Measurements from ENCODE around the gene SIDT1.
A peak's percentile ranks its signal among the peaks of the same experiment; 100 is the strongest.

The SIDT1 gene

DNA sequence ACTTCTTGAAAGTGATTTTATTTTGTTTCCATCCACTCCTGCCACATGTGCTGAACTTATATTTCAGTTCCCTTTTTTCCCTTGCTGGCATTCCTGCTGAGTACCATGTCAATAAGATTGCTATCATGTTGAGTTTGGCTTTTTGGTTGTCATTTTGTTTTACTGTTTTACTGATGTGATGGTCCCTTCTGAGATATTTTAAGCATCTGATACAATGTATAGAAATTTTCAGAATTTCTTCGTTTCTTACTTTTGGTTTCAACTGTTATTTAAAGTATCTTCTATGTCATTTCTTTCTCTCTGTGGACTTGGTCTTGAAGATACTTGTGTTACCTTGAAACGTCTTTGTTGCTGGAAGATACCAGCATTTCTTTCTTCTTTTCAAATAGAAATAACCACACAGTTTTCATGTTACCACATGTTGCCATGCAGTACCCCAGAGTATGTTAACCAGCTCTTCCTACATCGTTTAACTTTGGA, 14.1 kb downstream of the SIDT1 start:
- peak in 1 of 2 donors; percentile 58 for ATAC-seq

DNA sequence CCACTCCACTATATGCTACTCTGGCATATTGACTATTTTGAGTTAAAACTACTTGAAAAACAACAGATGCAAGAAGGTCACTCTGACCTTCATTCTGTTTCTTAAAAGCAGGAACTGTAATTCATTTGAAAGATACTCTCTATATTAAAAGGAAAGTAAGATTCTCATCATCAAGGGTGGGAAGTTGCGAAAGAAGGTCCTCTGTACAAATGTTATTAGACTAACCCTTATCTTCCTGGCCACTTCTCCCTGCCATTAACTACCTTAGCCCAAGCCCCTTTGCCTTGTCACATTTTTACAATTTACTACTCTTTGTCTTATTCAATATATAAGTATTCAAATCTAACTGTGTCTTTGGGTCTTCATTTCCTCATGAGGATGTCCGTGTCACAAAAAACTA, 16.1 kb downstream of the SIDT1 start:
- ATAC-seq, result no peak

DNA sequence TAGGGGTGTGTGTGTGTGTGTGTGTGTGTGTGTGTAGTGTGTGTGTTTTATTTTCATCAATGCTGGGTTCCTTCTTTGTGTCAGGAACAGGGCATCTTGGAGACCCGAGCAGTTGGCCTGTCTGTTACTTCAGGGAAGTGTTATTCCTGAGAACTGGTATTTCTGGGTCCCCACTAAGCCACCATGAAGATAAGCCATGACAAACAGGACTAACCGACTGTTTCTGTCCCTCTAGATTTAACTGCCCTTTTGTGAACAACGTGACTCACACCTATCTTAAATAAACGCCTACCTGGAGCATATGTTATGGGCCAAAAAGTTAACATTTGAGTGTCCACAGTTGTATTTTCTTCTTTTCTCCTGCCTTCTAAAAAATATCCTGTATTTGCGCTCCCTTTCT, 19.5 kb downstream of the SIDT1 start:
- ATAC-seq, result no peak

DNA sequence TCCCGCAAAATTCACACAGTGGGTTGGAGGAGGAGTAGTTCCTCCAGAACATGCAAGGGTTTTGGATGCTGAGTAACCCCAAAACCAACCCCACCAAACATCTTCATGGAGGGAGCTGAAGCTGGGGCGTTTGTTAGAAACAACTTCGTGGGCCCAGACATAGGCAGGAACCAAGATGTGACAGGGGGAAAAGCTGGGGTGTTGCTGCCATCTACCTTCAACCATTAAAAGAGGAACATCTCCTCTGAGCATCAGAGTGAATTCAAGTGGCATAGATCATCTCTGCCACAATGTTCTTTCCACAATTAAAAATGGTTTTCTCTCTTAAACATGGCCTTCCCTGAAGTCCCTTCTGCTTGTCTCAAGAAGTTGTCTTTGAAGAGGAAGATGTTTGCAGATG, 20.5 kb downstream of the SIDT1 start:
- ATAC-seq, result peak in 1 of 2 donors; percentile 51

DNA sequence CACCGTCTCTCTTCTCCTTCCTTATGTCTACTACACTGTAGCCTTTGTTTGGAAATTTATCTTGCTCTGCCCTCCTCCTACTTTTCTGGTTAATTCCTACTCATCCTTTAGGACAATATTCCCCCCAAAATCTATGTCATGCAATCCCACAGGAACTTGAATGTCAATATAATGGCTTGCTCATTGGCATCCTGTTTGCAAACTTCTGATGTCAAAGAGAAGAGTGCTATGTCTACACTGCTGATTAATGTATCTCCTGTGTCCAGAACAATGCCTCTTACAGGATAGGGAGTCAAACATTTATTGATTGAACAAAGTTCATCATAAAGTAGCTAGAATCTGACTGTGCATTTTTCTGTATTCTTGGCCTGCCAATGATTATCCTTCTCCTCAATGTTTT, 22.8 kb downstream of the SIDT1 start:
- no peak for ATAC-seq

DNA sequence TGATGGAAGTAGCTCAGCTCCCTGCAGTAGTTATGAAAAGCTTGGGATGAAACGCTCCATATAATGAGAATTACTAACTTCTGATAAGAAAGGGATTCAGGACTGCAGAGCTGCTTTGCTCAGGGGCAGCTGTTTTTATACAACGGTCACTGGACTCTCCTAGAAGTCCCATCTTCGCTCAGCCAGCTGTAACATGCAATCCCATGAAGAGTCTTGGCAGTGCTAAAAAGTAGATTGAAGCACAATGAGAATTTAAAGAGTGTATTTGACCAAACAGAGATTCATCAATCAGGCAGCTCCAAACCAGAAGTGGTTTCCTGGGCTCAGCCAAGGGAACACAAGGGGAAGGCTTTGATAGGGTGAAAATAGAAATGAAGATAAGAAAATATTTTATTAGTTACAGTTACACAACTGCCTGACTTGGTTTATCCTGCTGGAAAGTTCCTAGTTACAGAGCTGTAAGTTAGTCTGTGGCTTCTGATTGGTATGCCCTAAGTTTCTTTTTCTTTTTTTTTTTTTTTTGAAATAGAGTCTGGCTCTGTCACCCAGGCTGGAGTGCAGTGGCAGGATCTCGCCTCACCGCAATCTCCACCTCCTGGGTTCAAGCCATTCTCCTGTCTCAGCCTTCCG, 24.1 kb downstream of the SIDT1 start:
- ATAC-seq, result no peak

DNA sequence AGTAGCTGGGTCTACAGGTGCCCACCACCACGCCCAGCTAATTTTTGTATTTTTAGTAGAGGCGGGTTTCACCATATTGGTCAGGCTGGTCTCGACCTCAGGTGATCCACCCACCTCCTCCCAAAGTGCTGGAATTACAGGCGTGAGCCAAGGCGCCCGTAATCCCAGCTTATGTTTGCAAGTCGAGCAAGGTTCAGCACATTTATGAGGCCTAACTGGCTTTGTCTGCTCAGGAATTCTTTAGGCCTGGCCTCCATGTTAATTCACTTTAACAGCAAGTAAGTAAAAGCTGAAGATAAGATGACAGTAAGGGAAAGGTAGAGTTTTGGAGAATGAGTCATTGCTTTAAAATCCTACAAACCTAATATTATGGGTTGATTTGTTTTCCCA, 24.6 kb downstream of the SIDT1 start:
- no peak for ATAC-seq

DNA sequence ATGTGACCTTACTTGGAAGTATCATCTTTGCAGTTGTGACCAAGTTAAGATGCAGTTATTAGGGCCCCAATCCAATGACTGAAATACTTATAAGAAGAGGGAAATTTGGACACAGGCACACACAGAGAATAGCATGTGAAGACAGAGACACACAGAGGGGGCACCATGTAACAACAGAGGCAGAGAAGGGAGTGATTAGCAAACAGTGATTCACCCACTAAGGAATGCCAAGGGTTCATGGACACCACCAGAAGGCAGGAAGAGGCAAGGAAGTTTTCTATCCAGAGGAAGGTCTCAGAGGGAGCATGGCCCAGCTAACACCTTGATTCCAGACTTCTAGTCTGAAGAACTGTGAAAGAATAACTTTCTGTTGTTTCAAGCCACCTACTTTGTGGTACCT, 25.0 kb downstream of the SIDT1 start:
- no peak for ATAC-seq

DNA sequence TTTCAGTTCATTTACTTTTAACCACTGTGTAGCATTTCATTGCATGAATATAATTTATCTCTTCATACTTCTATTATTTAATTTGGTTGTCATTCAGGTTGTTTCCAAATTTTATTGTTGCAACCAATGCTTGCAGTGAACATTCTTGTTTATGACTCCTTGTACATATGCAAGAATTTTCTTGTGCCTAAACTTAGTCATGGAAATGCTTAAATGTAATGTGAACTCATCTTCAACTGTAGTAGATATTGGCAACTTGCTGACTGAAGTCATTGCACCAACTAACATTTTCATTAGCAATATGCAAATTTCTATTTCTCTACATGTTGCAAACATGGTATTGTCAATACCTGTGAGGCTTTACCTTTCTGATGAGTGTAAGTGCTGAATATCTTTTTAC, 26.7 kb downstream of the SIDT1 start:
- ATAC-seq, result peak in 1 of 2 donors; percentile 20

DNA sequence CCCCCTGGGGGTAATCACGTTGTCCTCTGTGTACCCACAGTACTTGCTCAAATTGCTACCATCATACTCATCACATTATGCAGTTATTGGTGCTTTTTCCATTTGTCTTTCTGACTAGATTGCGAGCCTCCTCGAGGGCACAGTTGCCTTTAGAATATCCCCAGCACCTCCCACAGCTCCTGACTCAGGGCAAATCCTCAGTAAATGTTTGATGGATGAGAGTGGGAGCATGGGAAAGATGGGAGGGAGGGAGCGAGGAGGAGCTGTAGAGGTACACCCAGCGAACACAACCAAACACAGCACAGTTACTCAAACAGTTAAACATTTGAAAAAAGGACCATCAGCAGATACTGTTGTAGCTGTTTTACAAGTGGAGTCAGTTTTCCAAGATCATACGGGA, 27.9 kb downstream of the SIDT1 start:
- no peak for ATAC-seq

DNA sequence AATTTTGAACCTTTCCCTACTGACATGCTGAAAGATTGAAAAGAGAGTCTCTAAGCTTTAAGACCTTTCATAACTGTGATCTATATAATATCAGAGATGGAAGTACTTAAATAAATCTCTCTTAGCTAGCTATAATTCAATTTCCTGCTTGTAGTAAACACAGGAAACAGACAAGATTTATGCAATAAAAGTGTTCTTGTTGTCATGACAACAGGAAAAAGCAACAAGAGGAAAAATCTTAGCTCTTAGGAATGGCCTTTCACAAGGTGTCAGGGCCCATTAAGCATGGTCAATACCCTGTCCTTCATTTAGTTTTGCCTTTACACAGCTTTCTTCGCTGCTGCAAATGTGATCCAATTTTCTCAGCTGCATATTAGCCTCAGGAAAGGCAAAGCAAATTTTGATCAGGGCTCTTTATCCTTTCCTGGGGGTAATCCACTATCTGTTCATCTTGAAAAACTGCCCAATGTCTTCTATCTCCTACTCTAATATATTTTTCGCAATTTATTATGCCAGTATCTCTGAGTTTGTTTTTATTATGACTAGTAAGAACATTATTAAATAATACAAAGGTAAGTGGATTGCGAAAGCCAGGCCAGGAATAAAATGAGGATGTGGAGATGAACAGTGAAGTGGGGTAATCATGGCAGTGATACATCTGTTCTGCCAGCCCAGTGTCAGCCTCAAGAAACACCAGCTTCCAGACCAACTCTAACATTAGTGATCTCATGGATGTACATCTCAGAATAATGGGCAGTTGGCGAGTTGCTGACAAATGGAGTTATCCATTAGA, 28.7 kb downstream of the SIDT1 start:
- ATAC-seq, result no peak

DNA sequence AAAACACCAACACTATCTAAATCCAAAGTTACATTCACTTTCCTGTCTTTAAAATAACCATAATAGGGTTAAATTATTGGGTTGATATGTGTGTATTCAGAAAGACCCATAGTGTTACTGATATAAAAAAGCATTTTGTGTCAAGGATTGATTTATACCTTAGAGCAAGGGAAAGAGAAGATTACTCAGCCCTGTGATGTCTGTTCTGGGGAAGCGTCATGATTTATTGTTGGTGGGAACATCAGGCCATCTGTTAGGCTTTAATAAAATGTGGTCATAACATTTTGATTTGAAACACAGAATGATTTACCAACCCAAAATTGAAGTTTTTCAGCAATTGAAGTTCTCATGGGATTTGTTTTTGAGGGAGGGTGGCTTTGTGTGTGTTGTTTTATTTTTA, 33.2 kb downstream of the SIDT1 start:
- ATAC-seq, result no peak

DNA sequence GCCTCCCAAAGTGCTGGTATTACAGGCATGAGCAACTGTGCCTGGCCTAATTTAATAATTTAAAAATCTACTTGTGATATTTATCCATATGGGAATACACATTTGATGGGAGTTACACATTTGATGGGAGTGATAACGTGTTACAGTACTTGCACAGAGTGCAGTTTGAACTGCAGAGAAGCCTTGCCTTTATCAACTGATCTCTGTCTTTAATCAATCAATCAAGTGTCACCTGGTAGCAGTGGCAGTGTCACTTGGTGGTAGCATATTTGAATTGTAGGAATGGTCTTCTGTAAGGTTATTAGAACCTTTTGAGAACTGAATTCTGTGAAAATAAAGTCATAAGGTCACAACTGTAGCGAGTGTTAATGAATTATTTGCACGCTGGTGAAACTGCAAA, 37.8 kb downstream of the SIDT1 start:
- ATAC-seq, result no peak

DNA sequence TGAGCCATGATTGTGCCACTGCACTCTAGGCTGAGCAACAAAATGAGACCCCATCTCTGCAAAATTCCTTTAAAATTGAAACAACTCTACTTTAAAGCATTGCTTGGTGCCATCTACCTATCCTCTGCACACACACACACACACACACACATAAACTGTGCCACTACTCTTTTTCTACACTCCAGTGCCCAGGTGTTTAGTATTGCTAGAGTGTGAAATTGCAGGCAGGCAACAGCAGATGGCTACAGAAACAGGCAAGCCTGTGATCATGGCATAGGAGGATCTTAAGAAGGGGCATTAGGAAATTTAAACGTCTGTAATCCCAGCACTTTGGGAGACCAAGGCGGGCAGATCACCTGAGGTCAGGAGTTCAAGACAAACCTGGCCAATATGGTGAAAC, 39.0 kb downstream of the SIDT1 start:
- ATAC-seq, result no peak

DNA sequence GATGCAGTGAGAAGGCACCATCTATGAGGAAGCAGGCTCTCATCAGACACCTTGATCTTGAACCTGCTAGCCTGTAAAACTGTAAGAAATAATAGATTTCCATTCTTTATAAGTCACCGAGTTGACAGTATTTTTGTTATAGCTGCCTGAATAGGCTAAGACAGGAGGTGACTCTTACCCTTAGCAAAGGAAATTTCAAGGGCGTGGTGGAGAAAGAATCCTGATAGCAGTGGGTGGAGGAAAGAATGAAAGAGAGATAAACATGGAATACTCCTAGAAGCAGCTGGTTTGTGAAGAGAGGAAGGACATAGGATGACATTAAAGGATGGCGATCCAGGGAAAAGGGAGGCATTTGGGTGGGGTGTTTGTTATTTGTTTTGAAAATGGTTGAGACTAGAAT, 41.4 kb downstream of the SIDT1 start:
- no peak for ATAC-seq

DNA sequence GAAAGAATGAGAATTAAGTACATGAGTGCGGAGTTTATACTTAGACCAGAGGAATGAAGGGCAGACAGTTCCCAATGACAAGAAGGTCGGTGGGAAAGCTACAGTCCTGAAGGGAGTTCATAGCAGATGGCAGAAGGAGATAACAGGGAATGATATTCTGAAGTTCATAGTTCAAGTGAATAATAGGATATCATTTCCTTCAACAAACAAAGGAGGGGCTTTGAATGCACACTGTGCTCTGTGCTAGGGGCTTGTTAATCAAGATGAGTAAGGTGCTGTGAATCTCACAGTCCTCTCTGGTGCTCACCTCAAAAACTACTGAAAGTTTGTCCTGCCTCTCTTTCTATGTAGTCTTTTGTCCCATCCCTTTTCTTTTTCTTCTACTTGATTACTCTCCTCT, 41.9 kb downstream of the SIDT1 start:
- no peak for ATAC-seq

DNA sequence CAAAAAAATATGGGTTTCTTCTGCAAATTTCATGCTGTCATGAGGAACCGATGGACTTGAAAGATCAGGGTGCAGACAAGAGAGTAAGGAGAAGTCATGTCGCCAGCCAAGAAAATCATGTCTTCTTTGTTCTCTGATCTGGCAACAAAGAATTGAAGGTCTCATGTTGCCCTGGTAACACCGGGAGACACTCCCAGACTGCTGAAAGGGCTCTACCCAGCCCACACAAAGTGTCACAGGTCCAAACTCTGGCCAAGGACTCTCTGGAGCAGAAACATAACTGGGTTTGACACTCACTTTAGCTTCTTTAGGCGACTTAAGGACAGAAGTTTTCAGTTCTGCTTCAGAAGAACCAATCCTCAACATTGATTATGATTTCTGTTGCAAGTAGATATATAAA, 42.9 kb downstream of the SIDT1 start:
- ATAC-seq, result no peak

DNA sequence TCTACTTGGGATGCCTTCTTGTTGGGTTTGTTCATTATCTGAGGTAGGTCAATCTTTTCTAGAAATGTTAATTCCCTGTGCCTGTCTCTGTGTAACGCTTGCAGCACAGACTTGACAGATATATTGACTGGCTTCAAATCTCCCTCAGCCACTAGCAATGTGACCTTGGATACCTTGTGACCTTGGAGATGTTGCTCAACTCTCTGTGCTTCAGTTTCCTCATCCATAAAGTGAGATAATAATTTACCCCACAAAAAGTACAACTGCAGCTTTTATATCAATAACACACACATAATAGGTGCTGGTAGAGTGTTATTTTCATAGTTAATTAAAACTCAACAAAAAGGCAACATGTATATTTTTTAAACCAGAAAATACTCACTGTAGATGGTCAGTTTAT, 52.9 kb downstream of the SIDT1 start:
- ATAC-seq, result no peak

DNA sequence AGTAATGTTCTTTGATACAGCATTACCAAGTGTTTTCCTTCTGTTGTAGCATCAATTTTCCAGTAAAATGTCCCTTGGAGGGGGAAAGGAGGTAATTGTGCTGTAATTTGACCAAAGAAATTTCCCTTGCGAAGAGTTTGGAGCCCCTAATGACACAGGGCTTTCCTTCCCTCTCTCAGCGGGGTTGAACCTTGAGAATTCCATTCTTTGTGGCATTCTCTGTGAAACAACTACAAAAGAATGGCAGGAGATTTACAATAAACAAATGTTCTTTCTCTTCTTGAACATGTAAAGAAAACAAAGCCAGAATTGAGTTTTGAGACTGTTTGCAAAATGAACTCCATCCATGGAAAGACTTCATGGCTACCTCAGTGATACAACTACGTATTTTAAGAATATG, 53.4 kb downstream of the SIDT1 start:
- no peak for ATAC-seq

DNA sequence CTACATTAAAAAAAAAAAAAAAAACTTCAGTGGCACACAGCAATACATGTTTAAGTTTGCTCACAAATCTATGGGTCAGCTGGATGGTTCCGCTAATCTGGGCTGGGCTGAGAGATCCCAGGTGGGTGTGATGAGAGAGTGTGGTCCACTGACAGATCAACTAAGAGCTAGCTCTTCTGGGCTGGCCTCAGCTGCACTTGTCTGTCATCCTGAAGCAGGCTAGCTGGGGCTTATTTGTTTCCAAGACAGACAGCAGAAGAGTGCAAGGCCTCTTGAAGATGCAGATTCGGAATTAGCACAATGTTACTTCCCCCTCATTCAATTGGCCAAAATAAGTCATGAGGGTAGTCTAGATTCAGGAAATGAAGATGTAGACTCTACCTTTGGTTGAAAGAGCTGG, 56.5 kb downstream of the SIDT1 start:
- no peak for ATAC-seq

DNA sequence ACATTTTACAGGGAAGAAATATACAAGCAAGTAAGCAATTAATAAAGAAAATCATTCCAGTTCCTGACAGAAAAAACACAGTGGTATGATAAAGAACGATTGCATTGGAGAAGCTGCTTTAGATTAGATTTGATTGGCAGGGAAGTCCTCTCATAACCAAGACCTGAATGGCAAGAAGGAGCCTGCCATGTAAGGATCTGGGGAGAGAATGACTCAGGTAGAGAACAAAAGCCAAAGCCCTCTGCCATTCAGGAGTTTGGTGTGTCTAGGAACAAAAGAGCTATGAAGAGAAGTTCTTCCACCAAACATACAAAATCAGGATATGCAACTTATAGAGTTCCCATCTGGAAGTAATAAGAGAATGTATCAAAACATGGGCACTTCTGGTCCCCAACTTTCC, 57.6 kb downstream of the SIDT1 start:
- ATAC-seq, result no peak

DNA sequence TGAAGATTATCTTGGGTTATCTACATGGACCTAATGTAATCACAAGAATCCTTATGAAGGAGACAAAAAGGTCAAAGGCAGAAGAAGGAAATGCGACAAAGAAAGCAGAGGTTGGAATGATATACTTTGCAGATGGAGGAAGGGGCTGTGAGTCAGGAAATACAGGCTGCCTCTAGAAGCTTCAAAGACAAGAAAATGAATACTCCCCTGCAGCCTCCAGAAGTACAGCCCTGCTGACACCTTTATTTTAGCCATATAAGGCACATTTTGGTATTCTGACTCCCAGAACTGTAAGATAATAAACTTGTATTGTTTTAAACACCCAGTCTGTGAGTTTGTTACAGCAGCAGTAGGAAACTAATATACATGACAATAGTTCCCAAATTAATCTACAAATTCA, 58.6 kb downstream of the SIDT1 start:
- ATAC-seq, result no peak

DNA sequence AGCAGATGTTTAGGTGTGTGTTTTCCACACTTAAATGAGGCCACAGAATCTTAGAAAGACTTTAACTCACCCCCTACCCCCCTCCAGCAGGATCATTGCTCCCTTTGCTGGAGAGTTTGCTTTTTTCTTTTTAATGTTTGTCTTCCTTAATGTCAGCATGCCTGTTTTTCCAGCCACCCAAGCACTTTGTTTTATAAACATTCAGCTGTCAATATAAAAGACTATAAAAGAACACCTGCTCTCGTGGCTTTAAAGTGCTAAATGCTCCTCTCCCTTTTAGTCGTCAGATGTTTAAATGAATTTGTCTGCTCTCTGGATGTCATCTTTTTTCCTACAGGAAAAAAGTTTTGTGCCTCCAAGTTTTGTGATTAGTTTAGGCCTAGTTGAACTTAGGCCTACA, 61.7 kb downstream of the SIDT1 start:
- no peak for ATAC-seq

DNA sequence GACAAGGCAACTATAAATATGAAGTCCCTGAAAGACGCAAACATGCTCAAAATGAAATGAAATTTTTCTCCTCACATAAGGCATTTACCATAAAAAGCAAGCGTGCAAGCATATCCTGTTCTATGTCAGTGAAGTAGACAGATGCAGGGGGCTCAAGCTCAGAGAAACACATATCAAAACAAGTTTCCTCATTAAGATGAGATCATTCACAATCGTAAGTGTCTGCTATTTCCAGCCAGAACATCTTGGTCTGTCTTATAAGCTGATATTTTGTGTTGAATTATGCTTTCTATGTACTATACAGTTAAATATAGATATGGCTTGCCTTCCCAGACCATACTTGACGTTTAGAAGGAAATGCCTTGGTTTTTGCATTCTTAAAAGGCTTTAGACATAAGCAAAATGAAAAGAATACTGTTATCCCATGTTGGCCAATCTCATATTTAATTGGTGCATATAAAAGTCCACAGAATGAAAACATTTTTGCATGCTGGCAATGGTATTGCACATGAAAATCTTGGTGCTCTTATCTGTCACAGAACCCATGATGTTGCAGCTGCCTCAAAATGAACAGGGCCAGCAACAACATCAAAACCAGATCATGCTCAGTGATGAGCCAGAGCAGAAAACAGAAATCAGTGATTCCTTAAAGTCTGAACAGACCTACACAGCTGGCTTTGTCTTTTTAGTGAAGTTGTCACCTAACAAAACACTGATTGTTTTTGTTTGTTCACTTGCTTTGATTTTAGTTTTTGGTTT, 65.4 kb downstream of the SIDT1 start:
- ATAC-seq, result no peak

Data from activated CD4-positive, CD25-positive, alpha-beta regulatory T cell treated with anti-CD3 and anti-CD28 coated beads, Interleukin-2, amount 50 U/mL, for 24 hours (primary cell).